ENCODE results near the gene ANKRD7. TPM values are rescaled to one million over a fixed set of nuclear protein-coding genes. Genes with fewer than 3 reads are reported as not detected.

Gene ANKRD7
- total RNA-seq, 1 donor from 2014 or later: not detected

DNA sequence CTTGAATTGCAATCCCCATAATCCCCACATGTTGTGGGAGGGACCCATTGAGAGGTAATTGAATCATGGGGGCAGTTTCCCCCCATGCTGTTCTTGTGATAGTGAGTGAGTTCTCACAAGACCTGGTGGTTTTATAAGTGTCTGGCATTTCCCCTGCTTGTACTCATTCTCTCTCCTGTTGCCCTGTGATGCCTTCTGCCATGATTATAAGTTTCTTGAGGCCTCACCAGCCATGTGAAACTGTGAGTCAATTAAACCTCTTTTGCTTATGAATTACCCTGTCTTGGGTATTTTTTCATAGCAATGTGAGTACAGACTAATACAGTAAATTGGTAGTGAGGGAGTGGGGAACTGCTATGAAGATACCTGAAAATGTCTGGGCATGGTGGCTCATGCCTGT lies 65.0 kb downstream of the ANKRD7 start:
- Mint-ChIP-seq H3K9me3 (ENCODE audit: unreplicated experiment) (no peaks in the 10 kb centered on the region), H3K36me3 (ENCODE audit: unreplicated experiment) (peaks cover 5% of the 10 kb centered on the region), H3K4me1 (ENCODE audit: low read depth, unreplicated experiment) (no peaks in the 10 kb centered on the region), H3K27ac (ENCODE audit: unreplicated experiment) (no peak overlapping the region), H3K27me3 (ENCODE audit: unreplicated experiment) (no peaks in the 10 kb centered on the region), H3K4me3 (ENCODE audit: unreplicated experiment) (no peak overlapping the region)
- DNase-seq: no peak
- TF ChIP-seq, protein P1, sequence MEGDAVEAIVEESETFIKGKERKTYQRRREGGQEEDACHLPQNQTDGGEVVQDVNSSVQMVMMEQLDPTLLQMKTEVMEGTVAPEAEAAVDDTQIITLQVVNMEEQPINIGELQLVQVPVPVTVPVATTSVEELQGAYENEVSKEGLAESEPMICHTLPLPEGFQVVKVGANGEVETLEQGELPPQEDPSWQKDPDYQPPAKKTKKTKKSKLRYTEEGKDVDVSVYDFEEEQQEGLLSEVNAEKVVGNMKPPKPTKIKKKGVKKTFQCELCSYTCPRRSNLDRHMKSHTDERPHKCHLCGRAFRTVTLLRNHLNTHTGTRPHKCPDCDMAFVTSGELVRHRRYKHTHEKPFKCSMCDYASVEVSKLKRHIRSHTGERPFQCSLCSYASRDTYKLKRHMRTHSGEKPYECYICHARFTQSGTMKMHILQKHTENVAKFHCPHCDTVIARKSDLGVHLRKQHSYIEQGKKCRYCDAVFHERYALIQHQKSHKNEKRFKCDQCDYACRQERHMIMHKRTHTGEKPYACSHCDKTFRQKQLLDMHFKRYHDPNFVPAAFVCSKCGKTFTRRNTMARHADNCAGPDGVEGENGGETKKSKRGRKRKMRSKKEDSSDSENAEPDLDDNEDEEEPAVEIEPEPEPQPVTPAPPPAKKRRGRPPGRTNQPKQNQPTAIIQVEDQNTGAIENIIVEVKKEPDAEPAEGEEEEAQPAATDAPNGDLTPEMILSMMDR (IDR thresholded peaks at IDR 0.05; ENCODE audit: partially characterized antibody, unreplicated experiment): no peak

Other genes with a start within 250 kb of the ANKRD7 start
- gene LSM8, start 40.5 kb upstream of the ANKRD7 start, total RNA-seq (ENCODE audit: unreplicated experiment): 36.5 TPM